ENCODE results near the gene FANCC.

FANCC gene

GRCh38 chr9:95315108-95315746 lies 2.3 kb downstream of the FANCC start:
- Histone ChIP-seq H3K27ac (no peak overlapping the region), H3K4me2 (peak overlapping the region in 9 of 11 experiments; percentile 76 to 87 (median 84); a peak in 15 of 22 replicates)
- TF ChIP-seq Cebpa-rat (IDR thresholded peaks at IDR 0.05): no peak

DNA sequence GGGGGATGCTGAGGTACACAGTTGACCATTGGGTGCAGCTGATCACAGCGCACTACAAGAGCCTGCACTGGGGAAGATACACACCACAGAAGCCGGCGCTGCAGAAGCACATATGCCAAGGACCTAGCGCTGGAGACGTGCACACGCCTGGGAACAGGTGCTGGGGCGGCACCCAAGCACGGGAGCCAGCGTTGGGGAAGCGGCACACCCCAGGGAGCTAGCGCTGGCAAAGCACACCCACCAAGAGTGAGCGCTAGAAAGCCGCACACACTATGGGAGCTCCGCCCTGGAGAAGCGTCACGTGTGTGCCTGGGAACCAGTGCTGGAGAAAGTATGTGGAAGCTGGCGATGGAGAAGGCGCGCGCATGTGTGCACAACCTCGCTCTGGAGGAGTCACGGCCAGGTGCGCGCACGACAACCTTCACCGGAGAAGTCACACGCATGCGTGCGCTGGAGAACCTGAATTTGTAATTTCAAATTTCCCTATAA lies 4.5 kb downstream of the FANCC start:
- H3K4me3 ChIP-seq: no peak overlapping the region
- peaks cover 0 to 9% (median 0%) of the 10 kb centered on the region in 11 experiments; a peak in 5 of 22 replicates for H3K9me3 ChIP-seq (replicated peaks in 1 of 11)
- no peak for TF ChIP-seq Cebpa-rat (IDR thresholded peaks at IDR 0.05)
- H3K4me2 ChIP-seq: peak overlapping the region in 5 of 11 experiments; percentile 0 to 19 (median 7); a peak in 3 of 22 replicates
- peaks cover 0 to 10% (median 0%) of the 10 kb centered on the region in 11 experiments; a peak in 6 of 22 replicates for H3K27me3 ChIP-seq
- H3K4me1 ChIP-seq: peaks cover 6 to 25% (median 19%) of the 10 kb centered on the region in 10 experiments; a peak in 18 of 20 replicates
- H3K27ac ChIP-seq: no peak overlapping the region
- 0 out of 22 replicates have a peak, but pooled peaks cover 0 to 3% (median 0%) of the 10 kb centered on the region in 11 experiments for H3K36me3 ChIP-seq
- H4K20me1 ChIP-seq: no peaks in the 10 kb centered on the region
- H3K9ac ChIP-seq: no peak overlapping the region

More at GRCh38 chr9:95315108-95315746, 2.3 kb downstream of the FANCC start:
- H3K4me1 ChIP-seq: peaks cover 6 to 32% (median 24%) of the 10 kb centered on the region in 10 experiments; a peak in 18 of 20 replicates
- H3K9me3 ChIP-seq (replicated peaks in 1 of 11): peaks cover 0 to 6% (median 0%) of the 10 kb centered on the region in 11 experiments; a peak in 3 of 22 replicates
- H3K27me3 ChIP-seq: peaks cover 0 to 10% (median 0%) of the 10 kb centered on the region in 11 experiments; a peak in 6 of 22 replicates
- H4K20me1 ChIP-seq: no peaks in the 10 kb centered on the region
- no peaks in the 10 kb centered on the region for H3K36me3 ChIP-seq
- H3K4me3 ChIP-seq: 0 out of 20 replicates have a peak overlapping the region, but pooled peaks of 1 of the 10 experiments have one; percentile 76
- H3K9ac ChIP-seq: peak overlapping the region in 1 of 11 experiments; percentile 99; a peak in 2 of 22 replicates

GRCh38 chr9:95311961-95312360 lies 5.5 kb downstream of the FANCC start:
- H3K4me1 ChIP-seq: peaks cover 6 to 26% (median 20%) of the 10 kb centered on the region in 10 experiments; a peak in 18 of 20 replicates
- no peak overlapping the region for H3K4me3 ChIP-seq
- H3K4me2 ChIP-seq: no peak overlapping the region
- H3K9ac ChIP-seq: no peak overlapping the region
- H3K27me3 ChIP-seq: peaks cover 0 to 10% (median 0%) of the 10 kb centered on the region in 11 experiments; a peak in 6 of 22 replicates
- 0 out of 22 replicates have a peak, but pooled peaks cover 0 to 3% (median 0%) of the 10 kb centered on the region in 11 experiments for H3K36me3 ChIP-seq
- H3K9me3 ChIP-seq (replicated peaks in 1 of 11): peaks cover 0 to 10% (median 0%) of the 10 kb centered on the region in 11 experiments; a peak in 5 of 22 replicates
- no peak overlapping the region for H3K27ac ChIP-seq
- no peak for TF ChIP-seq Cebpa-rat (IDR thresholded peaks at IDR 0.05)
- H4K20me1 ChIP-seq: no peaks in the 10 kb centered on the region

GRCh38 chr9:95307538-95307937 lies 10.0 kb downstream of the FANCC start:
- H3K36me3 ChIP-seq: 0 out of 22 replicates have a peak, but pooled peaks cover 0 to 3% (median 0%) of the 10 kb centered on the region in 11 experiments
- no peak overlapping the region for H3K4me2 ChIP-seq
- H3K4me3 ChIP-seq: no peak overlapping the region
- TF ChIP-seq Cebpa-rat (IDR thresholded peaks at IDR 0.05): no peak
- H3K27ac ChIP-seq: no peak overlapping the region
- H3K27me3 ChIP-seq: peaks cover 0 to under 1% (median 0%) of the 10 kb centered on the region in 11 experiments; a peak in 1 of 22 replicates
- H4K20me1 ChIP-seq: no peaks in the 10 kb centered on the region
- H3K9me3 ChIP-seq (replicated peaks in 1 of 11): peaks cover 0 to 10% (median 5%) of the 10 kb centered on the region in 11 experiments; a peak in 9 of 22 replicates
- H3K9ac ChIP-seq: no peak overlapping the region
- H3K4me1 ChIP-seq: peaks cover 0 to 11% (median 5%) of the 10 kb centered on the region in 10 experiments; a peak in 9 of 20 replicates

DNA sequence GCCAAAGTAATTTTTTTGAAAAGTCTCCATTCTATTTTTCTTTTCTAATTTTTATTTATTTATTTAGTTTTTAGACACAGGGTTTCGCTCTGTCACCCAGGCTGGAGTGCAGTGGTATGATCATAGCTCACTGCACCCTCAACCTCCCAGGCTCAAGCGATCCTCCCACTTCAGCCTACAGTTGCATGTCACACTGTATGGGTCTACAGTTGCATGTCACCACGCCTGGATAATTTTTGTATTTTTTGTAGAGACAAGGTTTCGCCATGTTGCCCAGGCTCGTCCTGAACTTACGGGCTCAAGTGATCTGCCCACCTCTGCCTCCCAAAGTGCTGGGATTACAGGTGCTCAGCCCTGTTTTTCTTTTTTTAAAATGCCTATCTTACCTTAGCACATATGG lies 10.7 kb downstream of the FANCC start:
- no peak for TF ChIP-seq Cebpa-rat (IDR thresholded peaks at IDR 0.05)
- H3K9me3 ChIP-seq (replicated peaks in 1 of 11): peaks cover 0 to 10% (median 6%) of the 10 kb centered on the region in 11 experiments; a peak in 9 of 22 replicates
- no peaks in the 10 kb centered on the region for H3K27me3 ChIP-seq
- peak overlapping the region in 6 of 11 experiments; percentile 22 to 53 (median 46); a peak in 10 of 22 replicates for H3K4me2 ChIP-seq
- H3K36me3 ChIP-seq: 0 out of 22 replicates have a peak, but pooled peaks cover 0 to 3% (median 0%) of the 10 kb centered on the region in 11 experiments
- H3K9ac ChIP-seq: no peak overlapping the region
- no peak overlapping the region for H3K27ac ChIP-seq
- no peaks in the 10 kb centered on the region for H4K20me1 ChIP-seq
- H3K4me1 ChIP-seq: peaks cover 0 to 11% (median 5%) of the 10 kb centered on the region in 10 experiments; a peak in 8 of 20 replicates
- H3K4me3 ChIP-seq: no peak overlapping the region

GRCh38 chr9:95305770-95306492 lies 11.6 kb downstream of the FANCC start:
- Histone ChIP-seq H3K27ac (no peak overlapping the region), H3K9ac (no peak overlapping the region), H3K4me2 (peak overlapping the region in 2 of 11 experiments; percentile 46 to 53; a peak in 2 of 22 replicates), H3K36me3 (0 out of 22 replicates have a peak, but pooled peaks cover 0 to 3% (median 0%) of the 10 kb centered on the region in 11 experiments), H4K20me1 (no peaks in the 10 kb centered on the region), H3K4me1 (peaks cover 0 to 18% (median 10%) of the 10 kb centered on the region in 10 experiments; a peak in 11 of 20 replicates), H3K9me3 (replicated peaks in 1 of 11) (peaks cover 0 to 10% (median 6%) of the 10 kb centered on the region in 11 experiments; a peak in 9 of 22 replicates), H3K27me3 (no peaks in the 10 kb centered on the region), H3K4me3 (no peak overlapping the region)
- TF ChIP-seq Cebpa-rat (IDR thresholded peaks at IDR 0.05): no peak

GRCh38 chr9:95302479-95302878 lies 15.0 kb downstream of the FANCC start:
- peaks cover 0 to 26% (median 17%) of the 10 kb centered on the region in 10 experiments; a peak in 15 of 20 replicates for H3K4me1 ChIP-seq
- no peak overlapping the region for H3K4me3 ChIP-seq
- no peaks in the 10 kb centered on the region for H4K20me1 ChIP-seq
- H3K9ac ChIP-seq: no peak overlapping the region
- H3K9me3 ChIP-seq (replicated peaks in 1 of 11): peaks cover 0 to 8% (median 0%) of the 10 kb centered on the region in 11 experiments; a peak in 7 of 22 replicates
- no peak overlapping the region for H3K27ac ChIP-seq
- H3K36me3 ChIP-seq: no peaks in the 10 kb centered on the region
- no peaks in the 10 kb centered on the region for H3K27me3 ChIP-seq
- no peak overlapping the region for H3K4me2 ChIP-seq
- no peak for TF ChIP-seq Cebpa-rat (IDR thresholded peaks at IDR 0.05)

DNA sequence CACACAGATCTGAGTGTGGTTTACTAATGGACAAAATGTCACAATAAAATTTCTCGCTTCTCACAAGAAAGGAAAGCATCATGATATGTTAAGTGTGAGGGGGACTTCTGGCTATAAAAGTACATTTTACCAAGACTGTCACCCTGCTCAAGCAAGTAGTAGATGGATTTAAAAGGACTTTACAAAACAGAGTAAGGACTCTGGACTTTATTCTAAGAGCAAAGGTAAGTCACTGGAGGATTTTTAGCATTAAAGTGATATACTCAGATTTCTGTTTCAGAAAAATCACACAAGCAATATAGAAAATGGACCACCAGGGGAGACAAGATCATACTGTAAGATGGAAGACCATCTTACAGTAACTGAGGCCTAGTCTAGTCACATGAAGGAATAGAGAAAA lies 19.7 kb downstream of the FANCC start:
- no peak overlapping the region for H3K27ac ChIP-seq
- peaks cover 0 to 10% (median 6%) of the 10 kb centered on the region in 11 experiments; a peak in 18 of 22 replicates for H3K9me3 ChIP-seq (replicated peaks in 1 of 11)
- H4K20me1 ChIP-seq: no peaks in the 10 kb centered on the region
- H3K9ac ChIP-seq: no peak overlapping the region
- no peak for TF ChIP-seq Cebpa-rat (IDR thresholded peaks at IDR 0.05)
- no peaks in the 10 kb centered on the region for H3K27me3 ChIP-seq
- peaks cover 0 to 18% (median 13%) of the 10 kb centered on the region in 10 experiments; a peak in 15 of 20 replicates for H3K4me1 ChIP-seq
- no peak overlapping the region for H3K4me3 ChIP-seq
- no peak overlapping the region for H3K4me2 ChIP-seq
- peaks cover 0 to 5% (median 0%) of the 10 kb centered on the region in 11 experiments; a peak in 6 of 22 replicates for H3K36me3 ChIP-seq

Data from BLaER1 treated with 17β-estradiol and CSF1 and Interleukin-3, amounts not matched to agents 10 nM and 100 nM (cell line).